Subcutaneous adipose tissue (tissue), 4 donors: Measurements from ENCODE around the gene HHIPL1. TPM values are rescaled to one million over a fixed set of nuclear protein-coding genes. Genes with fewer than 3 reads are reported as not detected.

ENCODE experiments used
- CTCF ChIP-seq: fragments of 450-650 bp; IDR thresholded peaks from one replicate; pipeline ENCODE4 v1.5.1; 2016; ENCODE audit warnings: low read depth, mild to moderate bottlenecking, control low read depth, antibody characterized with exemption, moderate library complexity
- total RNA-seq, 4 donors: library from RNA; depleted of rRNA; stranded (reverse); fragments of >200 nt; gene quantifications; one replicate each; pipeline ENCODE4 v1.1.0, GENCODE V29; 2016

HHIPL1 gene
- total RNA-seq, 4 donors from 2014 or later: 1.3 to 4.8 (median 2.2) TPM

GRCh38 chr14:99670361-99671234 is 25.7 kb downstream of the HHIPL1 start:
- no peak for TF ChIP-seq CTCF

- TF ChIP-seq CTCF: no peak
Observed at GRCh38 chr14:99671235-99672224, 26.6 kb downstream of the HHIPL1 start.

- TF ChIP-seq CTCF: no peak
Observed at GRCh38 chr14:99672506-99673304, 27.8 kb downstream of the HHIPL1 start.

GRCh38 chr14:99673305-99674063 is 28.6 kb downstream of the HHIPL1 start:
- no peak for TF ChIP-seq CTCF

GRCh38 chr14:99674064-99674650 is 29.2 kb downstream of the HHIPL1 start:
- no peak for TF ChIP-seq CTCF

GRCh38 chr14:99674776-99675381 is 29.9 kb downstream of the HHIPL1 start:
- TF ChIP-seq CTCF: no peak
